Activated naive CD4-positive, alpha-beta T cell treated with anti-CD3 and anti-CD28 coated beads, Interleukin-2, amount 50 U/mL, for 24 hours (primary cell): Measurements from ENCODE around the gene ACTR3.

Experiments used
- H3K27ac Mint-ChIP-seq: one replicate; pipeline ENCODE4 v1.8.0; 2021; ENCODE audit warnings: mild to moderate bottlenecking, mixed read lengths
- H3K27me3 Mint-ChIP-seq: one replicate; pipeline ENCODE4 v1.8.0; 2021; ENCODE audit warnings: mixed read lengths
- H3K36me3 Mint-ChIP-seq: one replicate; pipeline ENCODE4 v1.8.0; 2021; ENCODE audit warnings: mixed read lengths
- H3K4me1 Mint-ChIP-seq: one replicate; pipeline ENCODE4 v1.8.0; 2021; ENCODE audit warnings: mixed read lengths
- H3K4me3 Mint-ChIP-seq: one replicate; pipeline ENCODE4 v1.8.0; 2021; ENCODE audit warnings: mild to moderate bottlenecking, mixed read lengths
- H3K9me3 Mint-ChIP-seq: one replicate; pipeline ENCODE4 v1.8.0; 2021; ENCODE audit warnings: mixed read lengths

Gene ACTR3

GRCh38 chr2:113964436-113964835 is 74.5 kb downstream of the ACTR3 start:
- Mint-ChIP-seq H3K27ac (peak overlapping the region; percentile 27), H3K27me3 (no peaks in the 10 kb centered on the region), H3K4me3 (no peak overlapping the region), H3K9me3 (no peaks in the 10 kb centered on the region), H3K4me1 (peaks cover 12% of the 10 kb centered on the region), H3K36me3 (peaks cover 2% of the 10 kb centered on the region)

- peaks cover 4% of the 10 kb centered on the region for H3K36me3 Mint-ChIP-seq
- peaks cover 12% of the 10 kb centered on the region for H3K4me1 Mint-ChIP-seq
- H3K9me3 Mint-ChIP-seq: no peaks in the 10 kb centered on the region
- H3K27me3 Mint-ChIP-seq: no peaks in the 10 kb centered on the region
- H3K4me3 Mint-ChIP-seq: no peak overlapping the region
- H3K27ac Mint-ChIP-seq: no peak overlapping the region
These were observed 75.3 kb downstream of the ACTR3 start for GRCh38 chr2:113965228-113965627.

- Mint-ChIP-seq H3K4me1 (peaks cover 13% of the 10 kb centered on the region), H3K4me3 (no peak overlapping the region), H3K27me3 (no peaks in the 10 kb centered on the region), H3K9me3 (no peaks in the 10 kb centered on the region), H3K36me3 (peaks cover 4% of the 10 kb centered on the region), H3K27ac (no peak overlapping the region)
These were observed 75.8 kb downstream of the ACTR3 start for GRCh38 chr2:113965644-113966043.

DNA sequence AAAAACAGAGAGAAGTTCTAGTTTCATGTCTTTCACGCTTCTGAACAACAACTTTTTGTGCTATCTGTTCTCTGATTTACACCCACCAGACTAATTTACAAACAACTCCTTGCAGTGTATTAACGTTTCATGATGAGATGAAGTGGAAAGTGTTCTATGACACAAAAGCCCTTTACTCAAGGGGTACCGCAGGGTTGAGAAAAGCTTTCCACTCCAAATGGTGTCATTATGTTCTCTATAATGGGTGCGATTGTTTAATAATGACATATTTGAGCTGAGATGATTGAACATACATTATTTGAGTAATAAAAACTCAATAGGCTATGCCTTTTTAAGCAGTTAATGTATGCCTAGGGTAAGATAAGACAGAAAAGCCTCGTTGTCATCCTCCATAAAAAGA is 76.3 kb downstream of the ACTR3 start:
- Mint-ChIP-seq H3K27me3 (no peaks in the 10 kb centered on the region), H3K36me3 (peaks cover 6% of the 10 kb centered on the region), H3K9me3 (no peaks in the 10 kb centered on the region), H3K27ac (no peak overlapping the region), H3K4me3 (no peak overlapping the region), H3K4me1 (peaks cover 19% of the 10 kb centered on the region)

- Mint-ChIP-seq H3K27ac (peak overlapping the region; percentile 68), H3K4me3 (no peak overlapping the region), H3K36me3 (peaks cover 4% of the 10 kb centered on the region), H3K9me3 (no peaks in the 10 kb centered on the region), H3K4me1 (peaks cover 25% of the 10 kb centered on the region), H3K27me3 (no peaks in the 10 kb centered on the region)
These were observed 76.9 kb downstream of the ACTR3 start for GRCh38 chr2:113966832-113967231.

DNA sequence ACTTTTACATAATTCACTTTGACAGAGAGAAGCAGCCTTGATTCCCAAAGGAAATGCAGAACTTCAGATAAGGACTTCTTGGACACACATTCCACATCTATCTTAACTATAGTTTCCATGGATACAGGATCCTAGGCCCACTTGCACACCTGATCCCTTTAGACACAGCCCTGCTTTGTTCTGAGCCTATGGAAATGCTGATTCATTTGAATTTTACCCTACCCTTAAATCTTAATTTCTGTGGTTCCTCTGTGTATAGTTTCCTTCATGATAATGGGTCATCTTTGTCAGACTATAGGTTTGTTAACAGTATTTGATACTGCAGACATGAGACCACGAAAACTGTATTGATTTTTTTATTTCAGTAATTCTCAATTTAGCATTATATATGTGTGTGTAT is 77.4 kb downstream of the ACTR3 start:
- no peak overlapping the region for H3K4me3 Mint-ChIP-seq
- H3K27me3 Mint-ChIP-seq: no peaks in the 10 kb centered on the region
- peak overlapping the region; percentile 68 for H3K27ac Mint-ChIP-seq
- peaks cover 4% of the 10 kb centered on the region for H3K36me3 Mint-ChIP-seq
- H3K4me1 Mint-ChIP-seq: peaks cover 30% of the 10 kb centered on the region
- H3K9me3 Mint-ChIP-seq: no peaks in the 10 kb centered on the region

GRCh38 chr2:113972766-113973165 is 82.9 kb downstream of the ACTR3 start:
- Mint-ChIP-seq H3K27me3 (no peaks in the 10 kb centered on the region), H3K27ac (peak overlapping the region; percentile 78), H3K36me3 (peaks cover 17% of the 10 kb centered on the region), H3K4me1 (peaks cover 29% of the 10 kb centered on the region), H3K4me3 (no peak overlapping the region), H3K9me3 (no peaks in the 10 kb centered on the region)

DNA sequence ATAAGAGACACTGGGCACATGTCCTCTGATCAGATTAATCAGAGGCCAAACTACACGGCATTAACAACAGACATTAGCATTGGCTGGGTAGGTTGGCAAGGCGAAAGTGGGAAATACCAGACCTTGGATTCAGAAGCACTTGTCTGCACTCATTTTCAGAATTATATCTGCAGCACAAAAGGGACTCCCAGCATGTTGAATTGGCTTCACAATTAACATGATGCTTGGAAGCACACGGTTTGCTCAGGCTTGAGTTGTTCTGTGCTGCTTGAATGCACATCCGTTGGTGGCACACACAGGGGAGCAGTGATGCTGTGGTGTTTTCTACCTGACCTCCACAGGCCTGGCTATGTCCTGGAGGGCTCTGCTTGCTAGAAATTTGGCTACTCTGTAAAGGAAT is 83.9 kb downstream of the ACTR3 start:
- peaks cover 17% of the 10 kb centered on the region for H3K36me3 Mint-ChIP-seq

GRCh38 chr2:113974727-113975126 is 84.8 kb downstream of the ACTR3 start:
- H3K36me3 Mint-ChIP-seq: peaks cover 17% of the 10 kb centered on the region
- no peaks in the 10 kb centered on the region for H3K9me3 Mint-ChIP-seq
- no peak overlapping the region for H3K27ac Mint-ChIP-seq

More for the DNA sequence above, 83.9 kb downstream of the ACTR3 start:
- Mint-ChIP-seq H3K9me3 (no peaks in the 10 kb centered on the region), H3K27me3 (no peaks in the 10 kb centered on the region), H3K4me3 (no peak overlapping the region), H3K27ac (no peak overlapping the region), H3K4me1 (peaks cover 29% of the 10 kb centered on the region)

GRCh38 chr2:113976277-113976928 is 86.5 kb downstream of the ACTR3 start:
- no peaks in the 10 kb centered on the region for H3K9me3 Mint-ChIP-seq
- H3K4me3 Mint-ChIP-seq: no peak overlapping the region
- peak overlapping the region; percentile 66 for H3K27ac Mint-ChIP-seq
- no peaks in the 10 kb centered on the region for H3K27me3 Mint-ChIP-seq
- H3K4me1 Mint-ChIP-seq: peaks cover 20% of the 10 kb centered on the region
- H3K36me3 Mint-ChIP-seq: peaks cover 13% of the 10 kb centered on the region

More at GRCh38 chr2:113974727-113975126, 84.8 kb downstream of the ACTR3 start:
- H3K4me3 Mint-ChIP-seq: no peak overlapping the region
- peaks cover 29% of the 10 kb centered on the region for H3K4me1 Mint-ChIP-seq
- no peaks in the 10 kb centered on the region for H3K27me3 Mint-ChIP-seq

GRCh38 chr2:113977060-113977659 is 87.3 kb downstream of the ACTR3 start:
- H3K4me1 Mint-ChIP-seq: peaks cover 12% of the 10 kb centered on the region
- no peak overlapping the region for H3K27ac Mint-ChIP-seq
- H3K36me3 Mint-ChIP-seq: peaks cover 13% of the 10 kb centered on the region
- no peaks in the 10 kb centered on the region for H3K27me3 Mint-ChIP-seq
- H3K9me3 Mint-ChIP-seq: no peaks in the 10 kb centered on the region
- H3K4me3 Mint-ChIP-seq: no peak overlapping the region

DNA sequence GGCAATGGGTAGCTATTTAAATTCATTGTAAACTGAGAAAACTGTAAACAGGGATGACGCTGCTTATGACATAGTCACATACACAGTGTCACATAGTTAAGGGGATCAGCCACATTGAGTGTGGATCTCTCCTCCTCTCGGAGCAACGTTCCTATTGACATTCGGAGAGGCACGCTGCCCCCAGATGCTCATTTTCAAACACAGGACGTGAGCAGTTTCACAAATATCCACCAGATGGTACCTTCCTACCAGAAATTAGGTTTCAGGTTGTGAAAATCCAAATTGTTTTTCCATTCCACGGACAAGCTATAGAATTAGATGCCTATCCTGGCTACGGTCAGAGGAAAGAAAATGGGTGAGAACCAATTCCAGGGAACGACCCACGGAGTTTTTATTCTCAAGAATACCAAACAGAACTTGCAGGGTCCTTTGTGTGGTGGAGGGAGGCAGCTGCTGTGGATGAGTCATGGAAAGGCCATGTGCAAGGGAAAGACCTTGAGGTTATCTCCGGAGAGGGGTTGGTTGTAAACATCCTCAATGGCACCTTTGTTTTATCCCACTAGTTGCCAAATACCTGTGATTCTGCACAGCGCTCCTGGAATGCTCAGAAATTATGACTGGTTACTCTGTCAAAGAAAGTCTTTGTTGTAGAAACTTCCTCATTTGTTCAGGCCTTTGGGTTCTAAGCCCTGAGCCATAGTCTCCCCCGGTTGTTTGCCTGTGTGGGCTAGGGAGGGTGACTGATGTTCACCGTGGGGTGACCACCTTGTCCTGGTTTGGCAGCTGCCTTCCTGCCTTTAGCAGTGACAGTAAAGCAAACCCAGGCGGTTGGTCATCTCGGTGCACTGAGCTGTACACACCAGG is 88.0 kb downstream of the ACTR3 start:
- H3K36me3 Mint-ChIP-seq: peaks cover 8% of the 10 kb centered on the region
- peaks cover 5% of the 10 kb centered on the region for H3K4me1 Mint-ChIP-seq
- no peak overlapping the region for H3K27ac Mint-ChIP-seq
- no peaks in the 10 kb centered on the region for H3K9me3 Mint-ChIP-seq
- no peak overlapping the region for H3K4me3 Mint-ChIP-seq
- no peaks in the 10 kb centered on the region for H3K27me3 Mint-ChIP-seq

GRCh38 chr2:113978524-113979190 is 88.8 kb downstream of the ACTR3 start:
- Mint-ChIP-seq H3K4me1 (no peaks in the 10 kb centered on the region), H3K36me3 (peaks cover 9% of the 10 kb centered on the region), H3K4me3 (no peak overlapping the region), H3K27me3 (no peaks in the 10 kb centered on the region), H3K9me3 (no peaks in the 10 kb centered on the region), H3K27ac (no peak overlapping the region)

DNA sequence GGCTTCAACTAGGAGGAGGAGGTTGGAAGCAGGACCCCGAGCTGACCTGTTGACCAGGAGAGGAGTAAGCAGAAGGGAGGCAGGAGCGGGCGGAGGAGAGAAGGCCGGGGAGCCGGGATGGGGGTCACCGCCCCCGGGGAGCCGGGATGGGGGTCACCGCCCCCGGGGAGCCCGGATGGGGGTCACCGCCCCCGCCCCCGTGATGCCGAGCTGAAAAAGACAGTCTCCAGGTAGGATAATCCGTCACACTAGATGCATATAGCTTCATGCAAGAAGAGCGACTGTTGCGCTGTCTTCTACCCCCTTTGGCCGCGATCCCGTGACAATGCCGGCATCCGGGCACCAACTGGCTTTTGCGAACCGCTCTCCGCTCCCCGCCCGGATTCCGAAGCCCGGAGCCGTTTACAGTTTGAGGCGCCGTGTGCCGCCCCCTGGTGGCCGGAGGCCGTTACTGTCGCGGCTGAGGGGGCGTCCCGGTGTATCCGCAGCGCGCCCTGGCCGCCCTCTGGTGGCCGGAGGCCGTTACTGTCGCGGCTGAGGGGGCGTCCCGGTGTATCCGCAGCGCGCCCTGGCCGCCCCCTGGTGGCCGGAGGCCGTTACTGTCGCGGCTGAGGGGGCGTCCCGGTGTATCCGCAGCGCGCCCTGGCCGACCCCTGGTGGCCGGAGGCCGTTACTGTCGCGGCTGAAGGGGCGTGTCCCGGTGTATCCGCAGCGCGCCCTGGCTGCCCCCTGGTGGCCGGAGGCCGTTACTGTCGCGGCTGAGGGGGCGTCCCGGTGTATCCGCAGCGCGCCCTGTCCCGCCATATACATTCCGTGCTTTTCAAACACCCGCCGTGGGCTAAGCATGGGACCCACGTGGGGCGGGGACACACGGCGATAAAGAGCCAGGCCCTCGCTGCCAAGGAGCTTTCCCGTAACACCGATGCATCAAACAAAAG is 89.6 kb downstream of the ACTR3 start:
- no peaks in the 10 kb centered on the region for H3K9me3 Mint-ChIP-seq
- H3K27ac Mint-ChIP-seq: no peak overlapping the region
- no peaks in the 10 kb centered on the region for H3K27me3 Mint-ChIP-seq
- no peak overlapping the region for H3K4me3 Mint-ChIP-seq
- no peaks in the 10 kb centered on the region for H3K4me1 Mint-ChIP-seq
- H3K36me3 Mint-ChIP-seq: peaks cover 11% of the 10 kb centered on the region

- Mint-ChIP-seq H3K27me3 (no peaks in the 10 kb centered on the region), H3K36me3 (peaks cover 9% of the 10 kb centered on the region), H3K9me3 (no peaks in the 10 kb centered on the region), H3K4me1 (no peaks in the 10 kb centered on the region), H3K27ac (no peak overlapping the region), H3K4me3 (no peak overlapping the region)
These were observed 91.1 kb downstream of the ACTR3 start for GRCh38 chr2:113980946-113981345.
